Measurements from ENCODE around the gene THSD4.
"Not testable (repeated sequence)": the region's sequence is repeated elsewhere in the genome, so short reads cannot be mapped to it uniquely, and the experiment has no call there.

The THSD4 gene

GRCh38 chr15:71716990-71717389, 601.7 kb downstream of the THSD4 start:
- DNase-seq (ENCODE audit: low read depth in 2 of 2) = no peak

GRCh38 chr15:71718116-71718910, 603.0 kb downstream of the THSD4 start:
- DNase-seq (ENCODE audit: low read depth in 2 of 2) = no peak

GRCh38 chr15:71723344-71723743, 608.1 kb downstream of the THSD4 start:
- DNase-seq (ENCODE audit: low read depth in 2 of 2) = no peak

GRCh38 chr15:71725207-71725955, 610.1 kb downstream of the THSD4 start:
- not testable (repeated sequence) for DNase-seq (ENCODE audit: low read depth in 2 of 2)

GRCh38 chr15:71728881-71729280, 613.6 kb downstream of the THSD4 start:
- DNase-seq (ENCODE audit: low read depth in 2 of 2) = no peak

GRCh38 chr15:71729319-71729718, 614.0 kb downstream of the THSD4 start:
- no peak for DNase-seq (ENCODE audit: low read depth in 2 of 2)

- DNase-seq (ENCODE audit: low read depth in 2 of 2) = peak in 1 of 2 experiments; percentile 7
These were observed 615.2 kb downstream of the THSD4 start for GRCh38 chr15:71730277-71731144.

- no peak for DNase-seq (ENCODE audit: low read depth in 2 of 2)
These were observed 617.4 kb downstream of the THSD4 start for GRCh38 chr15:71732636-71733035.

GRCh38 chr15:71733122-71733521, 617.9 kb downstream of the THSD4 start:
- no peak for DNase-seq (ENCODE audit: low read depth in 2 of 2)

GRCh38 chr15:71734709-71735384, 619.6 kb downstream of the THSD4 start:
- no peak for DNase-seq (ENCODE audit: low read depth in 2 of 2)

GRCh38 chr15:71735385-71735757, 620.1 kb downstream of the THSD4 start:
- no peak for DNase-seq (ENCODE audit: low read depth in 2 of 2)

- no peak for DNase-seq (ENCODE audit: low read depth in 2 of 2)
These were observed 621.1 kb downstream of the THSD4 start for GRCh38 chr15:71736286-71736947.

- DNase-seq (ENCODE audit: low read depth in 2 of 2) = no peak
These were observed 622.5 kb downstream of the THSD4 start for GRCh38 chr15:71737761-71738160.

GRCh38 chr15:71739355-71739754, 624.1 kb downstream of the THSD4 start:
- DNase-seq (ENCODE audit: low read depth in 2 of 2) = no peak

- no peak for DNase-seq (ENCODE audit: low read depth in 2 of 2)
These were observed 627.7 kb downstream of the THSD4 start for GRCh38 chr15:71742964-71743363.

GRCh38 chr15:71743861-71744382, 628.7 kb downstream of the THSD4 start:
- peak; percentile 21 to 51 for DNase-seq (ENCODE audit: low read depth in 2 of 2)

GRCh38 chr15:71746719-71747118, 631.4 kb downstream of the THSD4 start:
- no peak for DNase-seq (ENCODE audit: low read depth in 2 of 2)

GRCh38 chr15:71747128-71748083, 632.1 kb downstream of the THSD4 start:
- no peak for DNase-seq (ENCODE audit: low read depth in 2 of 2)

- no peak for DNase-seq (ENCODE audit: low read depth in 2 of 2)
These were observed 633.0 kb downstream of the THSD4 start for GRCh38 chr15:71748293-71748718.

- DNase-seq (ENCODE audit: low read depth in 2 of 2) = no peak
These were observed 634.2 kb downstream of the THSD4 start for GRCh38 chr15:71749500-71749899.
